GM12878 (cell line): ENCODE data around the gene PISD. TPM values are rescaled to one million over a fixed set of nuclear protein-coding genes. Genes with fewer than 3 reads are reported as not detected.

Experiments
- ATAC-seq: fragments of 200-7000 bp; cut with Tn5 transposase; 3 replicates; pipeline ENCODE4 v1.9.1; 2020; ENCODE audit warnings: mild to moderate bottlenecking, moderate library complexity
- BruUV-seq: library from RNA; stranded (reverse); fragments of 400-500 nt; replicated peaks from 2 replicates; lab custom pipeline; 2021; lab: Mats Ljungman, UMichigan
- CTCF ChIA-PET: fragments of 300-600 bp; sonication (Branson Sonifier 250); formaldehyde crosslinking; extraction: SDS; loops from one replicate; lab custom pipeline; 2021; ENCODE audit warnings: inconsistent platforms; lab: Yijun Ruan, JAX
- POLR2A ChIA-PET: fragments of 350-600 bp; formaldehyde crosslinking; extraction: SDS; loops from one replicate; lab custom pipeline; 2021; ENCODE audit warnings: inconsistent platforms; lab: Charles Lee
- RAD21 ChIA-PET: fragments of 300-600 bp; sonication (Branson Sonifier 250); formaldehyde crosslinking; loops from one replicate; lab custom pipeline; 2023; ENCODE audit warnings: antibody characterized with exemption; ENCODE audit not compliant: unreplicated experiment; lab: Charles Lee
- SMC1A ChIA-PET: fragments of 300-600 bp; sonication (Branson Sonifier 250); formaldehyde crosslinking; loops from one replicate; lab custom pipeline; 2023; ENCODE audit not compliant: unreplicated experiment, uncharacterized antibody; lab: Charles Lee
- DNase-seq: peaks from one replicate; pipeline ENCODE4 v3.0.0-alpha.2; 2011; ENCODE audit warnings: low read depth, low spot score
- FAIRE-seq: peaks from 3 replicates; lab custom pipeline; 2011; peaks lifted over from hg19 to GRCh38; lab: Jason Lieb, UNC
- H2AFZ ChIP-seq: 2 replicates; pipeline ENCODE4 v1.6.0; 2011; ENCODE audit warnings: low read depth, low read length, control low read depth; ENCODE audit not compliant: control insufficient read depth
- H3K27ac ChIP-seq: 2 replicates; pipeline ENCODE4 v1.5.1; 2011; ENCODE audit warnings: control low read depth; ENCODE audit not compliant: control insufficient read depth, insufficient read depth
- H3K27me3 ChIP-seq, 2 experiments: replicated peaks in 1 of 2; 2 replicates each; pipeline versions ENCODE4 v1.6.0 to v1.6.1; 2011; ENCODE audit warnings: low read length in 1 of 2; ENCODE audit not compliant: control insufficient read depth in 2 of 2, insufficient read depth in 2 of 2
- H3K36me3 ChIP-seq, 2 experiments: 2 replicates each; pipeline ENCODE4 v1.5.1; 2011; ENCODE audit warnings: low read length in 1 of 2; ENCODE audit not compliant: control insufficient read depth in 2 of 2, insufficient read depth in 2 of 2
- H3K4me1 ChIP-seq: 2 replicates; pipeline ENCODE4 v1.6.1; 2011; ENCODE audit warnings: mild to moderate bottlenecking, low read length, moderate library complexity, mixed read lengths; ENCODE audit not compliant: control insufficient read depth, insufficient read depth
- H3K4me2 ChIP-seq: 2 replicates; pipeline ENCODE4 v1.6.0; 2011; ENCODE audit warnings: control low read depth; ENCODE audit not compliant: control insufficient read depth, insufficient read depth
- H3K4me3 ChIP-seq: fragments of 200-600 bp; sonication (generic); 2 replicates; pipeline ENCODE4 v1.5.1; 2016
- H3K79me2 ChIP-seq: 2 replicates; pipeline ENCODE4 v1.6.0; 2011; ENCODE audit warnings: low read length; ENCODE audit not compliant: control insufficient read depth, insufficient read depth
- H3K9ac ChIP-seq: 2 replicates; pipeline ENCODE4 v1.8.0; 2011; ENCODE audit warnings: low read length, control low read depth, mixed read lengths; ENCODE audit not compliant: control insufficient read depth, insufficient read depth
- H3K9me3 ChIP-seq: replicated peaks from 3 replicates; pipeline ENCODE4 v1.5.1; 2011; ENCODE audit warnings: mild to moderate bottlenecking, low read length; ENCODE audit not compliant: control insufficient read depth, insufficient read depth
- H4K20me1 ChIP-seq: 2 replicates; pipeline ENCODE4 v1.6.0; 2011; ENCODE audit not compliant: control insufficient read depth, insufficient read depth
- BCL3 ChIP-seq: IDR thresholded peaks from 2 replicates; pipeline ENCODE4 v1.6.1; 2011; ENCODE audit warnings: borderline replicate concordance, low read depth, mild to moderate bottlenecking, moderate library complexity, low read length; ENCODE audit not compliant: insufficient read depth, poor library complexity, severe bottlenecking
- CHD4 ChIP-seq: fragments of 200-600 bp; sonication (generic); IDR thresholded peaks from 2 replicates; pipeline ENCODE4 v1.6.1; 2016; ENCODE audit warnings: mild to moderate bottlenecking
- CREM ChIP-seq: IDR thresholded peaks from 2 replicates; pipeline ENCODE4 v1.6.1; 2014; ENCODE audit warnings: antibody characterized with exemption, low read depth
- IKZF2 ChIP-seq, 2 experiments: fragments of 450-650 bp; IDR thresholded peaks; 2 replicates each; pipeline ENCODE4 v1.6.1; 2017; ENCODE audit warnings: mild to moderate bottlenecking in 2 of 2, moderate library complexity in 2 of 2
- NFIC ChIP-seq: IDR thresholded peaks from 2 replicates; pipeline ENCODE4 v1.6.1; 2012; ENCODE audit warnings: low read depth, mild to moderate bottlenecking, inconsistent platforms, low read length, moderate library complexity
- PAX5 ChIP-seq: IDR thresholded peaks from 2 replicates; pipeline ENCODE4 v1.6.1; 2011; ENCODE audit warnings: low read depth, low read length, borderline replicate concordance
- POU2F2 ChIP-seq: IDR thresholded peaks from 3 replicates; pipeline ENCODE4 v1.6.1; 2011; ENCODE audit warnings: low read depth, mild to moderate bottlenecking, low read length, borderline replicate concordance
- RELA ChIP-seq: fragments of 450-650 bp; IDR thresholded peaks from 2 replicates; pipeline ENCODE4 v1.8.0; 2014; ENCODE audit warnings: borderline replicate concordance; ENCODE audit not compliant: partially characterized antibody
- SMAD1 ChIP-seq: fragments of 450-650 bp; IDR thresholded peaks from 2 replicates; pipeline ENCODE4 v1.6.1; 2018; ENCODE audit warnings: mild to moderate bottlenecking, low read depth; ENCODE audit not compliant: partially characterized antibody
- SMARCA5 ChIP-seq: fragments of 450-650 bp; IDR thresholded peaks from 2 replicates; pipeline ENCODE4 v1.6.1; 2017; ENCODE audit warnings: mild to moderate bottlenecking
- SRF ChIP-seq, 2 experiments: IDR thresholded peaks; 2 replicates each; pipeline ENCODE4 v1.6.1; 2011; ENCODE audit warnings: low read depth in 2 of 2, low read length in 2 of 2, mild to moderate bottlenecking in 1 of 2, moderate library complexity in 1 of 2
- STAT3 ChIP-seq: IDR thresholded peaks from 2 replicates; pipeline ENCODE4 v1.6.1; 2011; ENCODE audit warnings: low read depth, low read length, improper control_type of control experiment
- ZBED1 ChIP-seq: IDR thresholded peaks from 2 replicates; pipeline ENCODE4 v1.6.1; 2016; ENCODE audit warnings: borderline replicate concordance
- ZBTB40 ChIP-seq: fragments of 450-650 bp; IDR thresholded peaks from 2 replicates; pipeline ENCODE4 v1.6.1; 2016; ENCODE audit warnings: mild to moderate bottlenecking, moderate library complexity, borderline replicate concordance
- ZZZ3 ChIP-seq: IDR thresholded peaks from 2 replicates; pipeline ENCODE4 v1.6.1; 2011; ENCODE audit warnings: low read depth; ENCODE audit not compliant: control insufficient read depth, insufficient read length
- WGBS: methylation state at CpG from one replicate; pipeline ENCODE4 v1.1.6; 2016; ENCODE audit warnings: low lambda C conversion rate; ENCODE audit not compliant: insufficient replicate concordance, insufficient coverage; ENCODE audit errors: missing lambda C conversion rate; 5-methylcytosine and 5-hydroxymethylcytosine counted together
- in situ Hi-C: fragments of 300-500 bp; cut with MboI; formaldehyde crosslinking; loops from 9 replicates; pipeline ENCODE4 v1.14.3; 2018; ENCODE audit warnings: mixed read lengths
- intact Hi-C: fragments of 100-400 bp; cut with micrococcal nuclease; formaldehyde crosslinking; loops from one replicate; pipeline ENCODE4 v1.14.2; 2022; ENCODE audit not compliant: unreplicated experiment
- polyA plus RNA-seq, 11 experiments: library from polyadenylated mRNA; depleted of rRNA in 4 of 11; unstranded in 6 of 11; stranded (reverse) in 5 of 11; fragments of >200 nt; fragmentation: Nextera tagmentation in 4 of 11; fragmentation: Illumina TruSeq in 1 of 11; extraction: Ambion mirVana in 4 of 11; extraction: Trizol in 1 of 11; gene quantifications; 1 replicate in 1 of 11; 2 replicates in 10 of 11; pipeline versions ENCODE4 v1.2.1 to v1.2.3, GENCODE V29; 2011 to 2016; ENCODE audit warnings: inconsistent platforms in 2 of 11, missing spikeins in 2 of 11, low read depth in 1 of 11
- total RNA-seq, 4 experiments: library from RNA; depleted of rRNA in 3 of 4; stranded (reverse); fragments of >200 nt in 3 of 4; fragmentation: Illumina TruSeq in 1 of 4; extraction: Trizol in 1 of 4; gene quantifications; 2 replicates each; pipeline versions ENCODE4 v1.2.1 to v1.2.3, GENCODE V29; 2013 to 2021
- TF ChIP-seq, protein P1 (sequence below): fragments of 450-650 bp; IDR thresholded peaks from 2 replicates; pipeline ENCODE4 v1.6.1; 2014; ENCODE audit warnings: mild to moderate bottlenecking
- TF ChIP-seq, protein P2 (sequence below): fragments of 450-650 bp; IDR thresholded peaks from 2 replicates; pipeline ENCODE4 v1.6.1; 2017; ENCODE audit warnings: borderline replicate concordance

The PISD gene
- total and polyA plus RNA-seq, 10 of the 15 experiments (the other 5 are each of a cell fraction or from before 2014, with no cell fraction given), result 25.8 to 62.7 (median 45.8) TPM

- Histone ChIP-seq H3K4me3 (peak overlapping the region; percentile 79), H2AFZ (peak overlapping the region; percentile 99), H3K27me3 (no peaks in the 10 kb centered on the region), H4K20me1 (no peaks in the 10 kb centered on the region; the same call in 1 of the 2 replicates), H3K36me3 (no peaks in the 10 kb centered on the region), H3K4me2 (peak overlapping the region; percentile 91), H3K9ac (peak overlapping the region; percentile 76; the same call in 1 of the 2 replicates), H3K27ac (no peak overlapping the region; the same call in 1 of the 2 replicates), H3K9me3 (no peaks in the 10 kb centered on the region), H3K79me2 (peaks cover 33% of the 10 kb centered on the region), H3K4me1 (peaks cover 12% of the 10 kb centered on the region)
- WGBS, result 24% methylated on average over 8 of the region's 8 CpGs
- SMC1A ChIA-PET, result interaction anchor here (0.8 to 10.8 kb wide), 12 partner anchors 13 to 308 kb away, joined by 3 to 99 read pairs (median 5); partner anchors contain the start of genes PRR14L and YWHAH
- DNase-seq (no peak), ATAC-seq (no peak), FAIRE-seq (no peak)
- POLR2A ChIA-PET, result interaction anchor here (0.6 to 1.9 kb wide), 13 partner anchors 10 to 290 kb away, joined by 3 to 28 read pairs (median 3); partner anchors contain the start of gene DEPDC5
- CTCF ChIA-PET, result interaction anchor here (0.7 to 9.1 kb wide), 12 partner anchors 11 to 418 kb away, joined by 3 to 140 read pairs (median 4); no protein-coding TSS in a partner anchor
- intact Hi-C loops, result loop anchor here (2.0 to 10.0 kb wide), 2 partner anchors 14 to 92 kb away; partner anchors contain the start of genes DEPDC5 and PRR14L
- TSS peak; percentile 92 for BruUV-seq
- RAD21 ChIA-PET, result interaction anchor here (0.6 to 2.8 kb wide), 15 partner anchors 9 to 308 kb away, joined by 3 to 49 read pairs (median 5); no protein-coding TSS in a partner anchor
- in situ Hi-C loops, result loop anchor here (5.0 to 10.0 kb wide), 2 partner anchors 285 to 412 kb away; no protein-coding TSS in a partner anchor
- TF ChIP-seq IKZF2 (IDR thresholded peaks at IDR 0.05) (no peak), SMAD1 (no peak), CHD4 (no peak), CREM (no peak), SMARCA5 (no peak), RELA (no peak), POU2F2 (no peak), SRF (IDR thresholded peaks at IDR 0.05; ENCODE audit: low read depth in 2 of 2, low read length in 2 of 2) (no peak), ZZZ3 (no peak), STAT3 (no peak), NFIC (no peak), ZBTB40 (no peak), BCL3 (no peak), ZBED1 (no peak), PAX5 (no peak)
- TF ChIP-seq, protein P1, sequence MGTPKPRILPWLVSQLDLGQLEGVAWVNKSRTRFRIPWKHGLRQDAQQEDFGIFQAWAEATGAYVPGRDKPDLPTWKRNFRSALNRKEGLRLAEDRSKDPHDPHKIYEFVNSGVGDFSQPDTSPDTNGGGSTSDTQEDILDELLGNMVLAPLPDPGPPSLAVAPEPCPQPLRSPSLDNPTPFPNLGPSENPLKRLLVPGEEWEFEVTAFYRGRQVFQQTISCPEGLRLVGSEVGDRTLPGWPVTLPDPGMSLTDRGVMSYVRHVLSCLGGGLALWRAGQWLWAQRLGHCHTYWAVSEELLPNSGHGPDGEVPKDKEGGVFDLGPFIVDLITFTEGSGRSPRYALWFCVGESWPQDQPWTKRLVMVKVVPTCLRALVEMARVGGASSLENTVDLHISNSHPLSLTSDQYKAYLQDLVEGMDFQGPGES, result no peak
- TF ChIP-seq, protein P2, sequence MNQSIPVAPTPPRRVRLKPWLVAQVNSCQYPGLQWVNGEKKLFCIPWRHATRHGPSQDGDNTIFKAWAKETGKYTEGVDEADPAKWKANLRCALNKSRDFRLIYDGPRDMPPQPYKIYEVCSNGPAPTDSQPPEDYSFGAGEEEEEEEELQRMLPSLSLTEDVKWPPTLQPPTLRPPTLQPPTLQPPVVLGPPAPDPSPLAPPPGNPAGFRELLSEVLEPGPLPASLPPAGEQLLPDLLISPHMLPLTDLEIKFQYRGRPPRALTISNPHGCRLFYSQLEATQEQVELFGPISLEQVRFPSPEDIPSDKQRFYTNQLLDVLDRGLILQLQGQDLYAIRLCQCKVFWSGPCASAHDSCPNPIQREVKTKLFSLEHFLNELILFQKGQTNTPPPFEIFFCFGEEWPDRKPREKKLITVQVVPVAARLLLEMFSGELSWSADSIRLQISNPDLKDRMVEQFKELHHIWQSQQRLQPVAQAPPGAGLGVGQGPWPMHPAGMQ, result no peak
Observed at GRCh38 chr22:31662668-31663037, 638 bp upstream of the PISD start.
